ENCODE data around the gene NOX3. TPM values are rescaled to one million over a fixed set of nuclear protein-coding genes. Genes with fewer than 3 reads are reported as not detected.

Gene NOX3
- total RNA-seq, 1 experiment from 2014 or later = not detected

GRCh38 chr6:155399062-155399744 lies 56.4 kb downstream of the NOX3 start:
- no peaks in the 10 kb centered on the region for H3K4me1 ChIP-seq (ENCODE audit: low read length)
- no peak for DNase-seq
- no peak overlapping the region for H3K27ac ChIP-seq (ENCODE audit: low read length)
- H3K9me3 ChIP-seq (ENCODE audit: low read length) = no peaks in the 10 kb centered on the region
- H3K79me2 ChIP-seq (ENCODE audit: low read length) = no peaks in the 10 kb centered on the region
- H3K9ac ChIP-seq (ENCODE audit: low read length) = no peak overlapping the region
- no peaks in the 10 kb centered on the region for H3K27me3 ChIP-seq (ENCODE audit: low read length)
- H3K36me3 ChIP-seq (ENCODE audit: insufficient read depth, low read length) = no peaks in the 10 kb centered on the region
- no peaks in the 10 kb centered on the region for H3K9me2 ChIP-seq (replicated peaks; ENCODE audit: insufficient read depth, low read length)
- H4K20me1 ChIP-seq (ENCODE audit: insufficient read depth, low read depth, low read length) = no peaks in the 10 kb centered on the region
- no peak overlapping the region for H3K4me2 ChIP-seq (ENCODE audit: low read depth, low read length, poor library complexity, severe bottlenecking)
- H2AFZ ChIP-seq (ENCODE audit: low read length) = no peak overlapping the region
- no peak overlapping the region for H3K4me3 ChIP-seq (ENCODE audit: low read length)

DNA sequence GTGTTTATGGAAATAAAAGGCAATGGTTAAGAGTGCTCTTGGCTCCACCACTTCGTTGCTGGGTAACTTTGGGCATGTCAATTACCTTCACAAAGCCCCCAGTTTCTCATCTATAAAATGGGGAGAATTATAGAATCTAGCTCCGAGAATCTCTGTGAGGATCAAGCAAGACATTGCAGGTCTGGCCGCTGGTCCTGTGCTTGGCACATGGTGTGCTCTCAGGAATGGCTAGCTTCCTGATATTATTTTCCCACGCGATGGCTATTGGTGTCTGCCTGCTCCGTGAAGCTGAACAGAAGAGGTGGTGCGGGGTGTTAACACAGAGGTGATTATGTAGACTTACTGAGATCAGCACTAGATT lies 57.0 kb downstream of the NOX3 start:
- Histone ChIP-seq H3K4me1 (ENCODE audit: low read length) (no peaks in the 10 kb centered on the region), H3K9me2 (replicated peaks; ENCODE audit: insufficient read depth, low read length) (no peaks in the 10 kb centered on the region), H4K20me1 (ENCODE audit: insufficient read depth, low read depth, low read length) (no peaks in the 10 kb centered on the region), H3K27ac (ENCODE audit: low read length) (no peak overlapping the region), H3K27me3 (ENCODE audit: low read length) (no peaks in the 10 kb centered on the region), H3K36me3 (ENCODE audit: insufficient read depth, low read length) (no peaks in the 10 kb centered on the region), H3K4me2 (ENCODE audit: low read depth, low read length, poor library complexity, severe bottlenecking) (no peak overlapping the region), H3K9ac (ENCODE audit: low read length) (no peak overlapping the region), H3K9me3 (ENCODE audit: low read length) (no peaks in the 10 kb centered on the region), H3K79me2 (ENCODE audit: low read length) (no peaks in the 10 kb centered on the region), H2AFZ (ENCODE audit: low read length) (no peak overlapping the region), H3K4me3 (ENCODE audit: low read length) (no peak overlapping the region)
- no peak for DNase-seq

- no peaks in the 10 kb centered on the region for H3K4me1 ChIP-seq (ENCODE audit: low read length)
- no peaks in the 10 kb centered on the region for H3K27me3 ChIP-seq (ENCODE audit: low read length)
- no peak overlapping the region for H3K9ac ChIP-seq (ENCODE audit: low read length)
- H3K9me2 ChIP-seq (replicated peaks; ENCODE audit: insufficient read depth, low read length) = no peaks in the 10 kb centered on the region
- H3K79me2 ChIP-seq (ENCODE audit: low read length) = no peaks in the 10 kb centered on the region
- H2AFZ ChIP-seq (ENCODE audit: low read length) = no peak overlapping the region
- no peaks in the 10 kb centered on the region for H3K9me3 ChIP-seq (ENCODE audit: low read length)
- no peaks in the 10 kb centered on the region for H3K36me3 ChIP-seq (ENCODE audit: insufficient read depth, low read length)
- DNase-seq = no peak
- no peak overlapping the region for H3K4me3 ChIP-seq (ENCODE audit: low read length)
- H3K4me2 ChIP-seq (ENCODE audit: low read depth, low read length, poor library complexity, severe bottlenecking) = no peak overlapping the region
- H4K20me1 ChIP-seq (ENCODE audit: insufficient read depth, low read depth, low read length) = no peaks in the 10 kb centered on the region
- H3K27ac ChIP-seq (ENCODE audit: low read length) = no peak overlapping the region
These were observed 57.4 kb downstream of the NOX3 start for GRCh38 chr6:155398221-155398620.

GRCh38 chr6:155397172-155397705 lies 58.4 kb downstream of the NOX3 start:
- Histone ChIP-seq H3K4me2 (ENCODE audit: low read depth, low read length, poor library complexity, severe bottlenecking) (no peak overlapping the region), H3K4me1 (ENCODE audit: low read length) (no peaks in the 10 kb centered on the region), H3K9me2 (replicated peaks; ENCODE audit: insufficient read depth, low read length) (no peaks in the 10 kb centered on the region), H3K27me3 (ENCODE audit: low read length) (no peaks in the 10 kb centered on the region), H3K79me2 (ENCODE audit: low read length) (no peaks in the 10 kb centered on the region), H3K4me3 (ENCODE audit: low read length) (no peak overlapping the region), H3K36me3 (ENCODE audit: insufficient read depth, low read length) (no peaks in the 10 kb centered on the region), H3K27ac (ENCODE audit: low read length) (no peak overlapping the region), H3K9me3 (ENCODE audit: low read length) (no peaks in the 10 kb centered on the region), H4K20me1 (ENCODE audit: insufficient read depth, low read depth, low read length) (no peaks in the 10 kb centered on the region), H2AFZ (ENCODE audit: low read length) (no peak overlapping the region), H3K9ac (ENCODE audit: low read length) (no peak overlapping the region)
- DNase-seq = no peak

DNA sequence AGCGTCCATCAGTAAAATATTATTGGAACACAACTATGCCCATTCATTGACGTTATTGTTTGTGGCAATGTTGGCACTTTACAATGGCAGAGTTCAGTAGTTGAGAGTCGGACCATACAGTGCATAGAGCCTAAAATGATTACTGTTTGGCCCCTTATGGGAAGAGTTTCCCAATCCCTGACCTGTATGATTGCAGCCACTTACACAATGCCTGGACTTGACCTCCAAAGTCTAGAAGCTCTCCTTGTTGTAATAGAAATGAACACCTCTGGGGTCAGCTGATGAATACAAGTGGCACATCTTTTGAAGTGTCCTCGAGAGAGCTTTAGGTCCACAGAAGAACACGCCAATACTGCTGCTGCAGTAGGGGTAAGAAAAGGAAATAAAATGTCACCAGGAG lies 59.0 kb downstream of the NOX3 start:
- Histone ChIP-seq H3K27me3 (ENCODE audit: low read length) (no peaks in the 10 kb centered on the region), H3K4me1 (ENCODE audit: low read length) (peaks cover 5% of the 10 kb centered on the region; the same call in 1 of the 2 replicates), H3K4me2 (ENCODE audit: low read depth, low read length, poor library complexity, severe bottlenecking) (no peak overlapping the region), H3K9me3 (ENCODE audit: low read length) (no peaks in the 10 kb centered on the region), H3K9ac (ENCODE audit: low read length) (no peak overlapping the region), H3K79me2 (ENCODE audit: low read length) (no peaks in the 10 kb centered on the region), H3K9me2 (replicated peaks; ENCODE audit: insufficient read depth, low read length) (no peaks in the 10 kb centered on the region), H4K20me1 (ENCODE audit: insufficient read depth, low read depth, low read length) (no peaks in the 10 kb centered on the region), H3K27ac (ENCODE audit: low read length) (no peak overlapping the region), H3K4me3 (ENCODE audit: low read length) (no peak overlapping the region), H3K36me3 (ENCODE audit: insufficient read depth, low read length) (no peaks in the 10 kb centered on the region), H2AFZ (ENCODE audit: low read length) (no peak overlapping the region)
- DNase-seq = no peak

GRCh38 chr6:155395339-155395738 lies 60.3 kb downstream of the NOX3 start:
- Histone ChIP-seq H3K4me3 (ENCODE audit: low read length) (no peak overlapping the region), H3K9ac (ENCODE audit: low read length) (no peak overlapping the region), H3K9me2 (replicated peaks; ENCODE audit: insufficient read depth, low read length) (no peaks in the 10 kb centered on the region), H3K27ac (ENCODE audit: low read length) (no peak overlapping the region), H3K27me3 (ENCODE audit: low read length) (no peaks in the 10 kb centered on the region), H3K79me2 (ENCODE audit: low read length) (no peaks in the 10 kb centered on the region), H3K4me2 (ENCODE audit: low read depth, low read length, poor library complexity, severe bottlenecking) (no peak overlapping the region), H4K20me1 (ENCODE audit: insufficient read depth, low read depth, low read length) (no peaks in the 10 kb centered on the region), H3K9me3 (ENCODE audit: low read length) (no peaks in the 10 kb centered on the region), H3K36me3 (ENCODE audit: insufficient read depth, low read length) (no peaks in the 10 kb centered on the region), H2AFZ (ENCODE audit: low read length) (no peak overlapping the region), H3K4me1 (ENCODE audit: low read length) (peaks cover 8% of the 10 kb centered on the region; the same call in 1 of the 2 replicates)
- no peak for DNase-seq

DNA sequence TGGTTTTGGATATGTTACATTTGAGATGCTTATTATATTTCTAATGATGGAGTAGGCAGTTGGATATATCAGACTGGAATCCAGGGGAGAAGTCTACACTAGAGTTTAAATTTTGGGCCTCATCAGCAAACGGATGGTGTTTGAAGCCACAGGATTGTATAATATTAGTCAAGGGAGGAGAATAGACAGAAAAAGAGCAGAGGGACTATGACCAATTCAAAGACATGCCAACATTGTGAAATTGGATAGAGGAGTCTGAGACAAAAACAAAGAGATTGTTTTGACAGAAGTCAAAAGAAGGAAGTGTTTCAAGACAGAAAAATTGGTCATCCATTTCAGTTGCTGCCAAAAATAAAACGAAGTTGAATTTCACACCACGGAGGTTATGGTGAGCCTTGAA lies 66.5 kb downstream of the NOX3 start:
- no peaks in the 10 kb centered on the region for H3K27me3 ChIP-seq (ENCODE audit: low read length)
- H3K27ac ChIP-seq (ENCODE audit: low read length) = no peak overlapping the region
- H3K4me3 ChIP-seq (ENCODE audit: low read length) = no peak overlapping the region
- no peaks in the 10 kb centered on the region for H3K9me2 ChIP-seq (replicated peaks; ENCODE audit: insufficient read depth, low read length)
- H3K79me2 ChIP-seq (ENCODE audit: low read length) = no peaks in the 10 kb centered on the region
- H2AFZ ChIP-seq (ENCODE audit: low read length) = no peak overlapping the region
- no peaks in the 10 kb centered on the region for H4K20me1 ChIP-seq (ENCODE audit: insufficient read depth, low read depth, low read length)
- H3K4me2 ChIP-seq (ENCODE audit: low read depth, low read length, poor library complexity, severe bottlenecking) = peak overlapping the region; percentile 32
- H3K9me3 ChIP-seq (ENCODE audit: low read length) = no peaks in the 10 kb centered on the region
- no peak overlapping the region for H3K9ac ChIP-seq (ENCODE audit: low read length)
- H3K4me1 ChIP-seq (ENCODE audit: low read length) = peaks cover 22% of the 10 kb centered on the region
- no peak for DNase-seq
- no peaks in the 10 kb centered on the region for H3K36me3 ChIP-seq (ENCODE audit: insufficient read depth, low read length)

GRCh38 chr6:155388591-155388990 lies 67.0 kb downstream of the NOX3 start:
- H3K9ac ChIP-seq (ENCODE audit: low read length) = no peak overlapping the region
- no peaks in the 10 kb centered on the region for H3K27me3 ChIP-seq (ENCODE audit: low read length)
- H3K9me2 ChIP-seq (replicated peaks; ENCODE audit: insufficient read depth, low read length) = no peaks in the 10 kb centered on the region
- no peaks in the 10 kb centered on the region for H3K36me3 ChIP-seq (ENCODE audit: insufficient read depth, low read length)
- peak; percentile 43 for DNase-seq
- peak overlapping the region; percentile 32 for H3K4me2 ChIP-seq (ENCODE audit: low read depth, low read length, poor library complexity, severe bottlenecking)
- no peak overlapping the region for H3K27ac ChIP-seq (ENCODE audit: low read length)
- H2AFZ ChIP-seq (ENCODE audit: low read length) = no peak overlapping the region
- no peaks in the 10 kb centered on the region for H3K79me2 ChIP-seq (ENCODE audit: low read length)
- no peaks in the 10 kb centered on the region for H3K9me3 ChIP-seq (ENCODE audit: low read length)
- H3K4me1 ChIP-seq (ENCODE audit: low read length) = peaks cover 22% of the 10 kb centered on the region
- H4K20me1 ChIP-seq (ENCODE audit: insufficient read depth, low read depth, low read length) = no peaks in the 10 kb centered on the region
- H3K4me3 ChIP-seq (ENCODE audit: low read length) = no peak overlapping the region
